22Rv1 (cell line): ENCODE data around the gene GAREM2.

Source experiments
- ZFX ChIP-seq: fragments of 450-650 bp; IDR thresholded peaks from 2 replicates; pipeline ENCODE4 v1.6.1; 2017; ENCODE audit warnings: antibody characterized with exemption, borderline replicate concordance
- TF ChIP-seq, protein P1 (sequence below): fragments of 450-650 bp; IDR thresholded peaks from 2 replicates; pipeline ENCODE4 v1.5.1; 2017; ENCODE audit warnings: mild to moderate bottlenecking

GRCh38 chr2:26177122-26177521, 4.2 kb downstream of the GAREM2 start:
- TF ChIP-seq, protein P1, sequence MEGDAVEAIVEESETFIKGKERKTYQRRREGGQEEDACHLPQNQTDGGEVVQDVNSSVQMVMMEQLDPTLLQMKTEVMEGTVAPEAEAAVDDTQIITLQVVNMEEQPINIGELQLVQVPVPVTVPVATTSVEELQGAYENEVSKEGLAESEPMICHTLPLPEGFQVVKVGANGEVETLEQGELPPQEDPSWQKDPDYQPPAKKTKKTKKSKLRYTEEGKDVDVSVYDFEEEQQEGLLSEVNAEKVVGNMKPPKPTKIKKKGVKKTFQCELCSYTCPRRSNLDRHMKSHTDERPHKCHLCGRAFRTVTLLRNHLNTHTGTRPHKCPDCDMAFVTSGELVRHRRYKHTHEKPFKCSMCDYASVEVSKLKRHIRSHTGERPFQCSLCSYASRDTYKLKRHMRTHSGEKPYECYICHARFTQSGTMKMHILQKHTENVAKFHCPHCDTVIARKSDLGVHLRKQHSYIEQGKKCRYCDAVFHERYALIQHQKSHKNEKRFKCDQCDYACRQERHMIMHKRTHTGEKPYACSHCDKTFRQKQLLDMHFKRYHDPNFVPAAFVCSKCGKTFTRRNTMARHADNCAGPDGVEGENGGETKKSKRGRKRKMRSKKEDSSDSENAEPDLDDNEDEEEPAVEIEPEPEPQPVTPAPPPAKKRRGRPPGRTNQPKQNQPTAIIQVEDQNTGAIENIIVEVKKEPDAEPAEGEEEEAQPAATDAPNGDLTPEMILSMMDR, result no peak
- TF ChIP-seq ZFX, result no peak
